Fibroblast of pulmonary artery (primary cell): Measurements from ENCODE around the gene BTG4.

Source experiments
- DNase-seq: peaks from one replicate; pipeline ENCODE4 v3.0.0-alpha.2; 2010; ENCODE audit warnings: low read depth
- H3K4me3 ChIP-seq: replicated peaks from 2 replicates; pipeline ENCODE4 v1.5.1; 2011; ENCODE audit warnings: low read depth, mild to moderate bottlenecking, control low read depth, low read length, moderate library complexity
- CTCF ChIP-seq: IDR thresholded peaks from 2 replicates; pipeline ENCODE4 v1.5.1; 2011; ENCODE audit warnings: mild to moderate bottlenecking, control low read depth, low read length, inconsistent platforms; ENCODE audit errors: missing control alignments

The BTG4 gene

DNA sequence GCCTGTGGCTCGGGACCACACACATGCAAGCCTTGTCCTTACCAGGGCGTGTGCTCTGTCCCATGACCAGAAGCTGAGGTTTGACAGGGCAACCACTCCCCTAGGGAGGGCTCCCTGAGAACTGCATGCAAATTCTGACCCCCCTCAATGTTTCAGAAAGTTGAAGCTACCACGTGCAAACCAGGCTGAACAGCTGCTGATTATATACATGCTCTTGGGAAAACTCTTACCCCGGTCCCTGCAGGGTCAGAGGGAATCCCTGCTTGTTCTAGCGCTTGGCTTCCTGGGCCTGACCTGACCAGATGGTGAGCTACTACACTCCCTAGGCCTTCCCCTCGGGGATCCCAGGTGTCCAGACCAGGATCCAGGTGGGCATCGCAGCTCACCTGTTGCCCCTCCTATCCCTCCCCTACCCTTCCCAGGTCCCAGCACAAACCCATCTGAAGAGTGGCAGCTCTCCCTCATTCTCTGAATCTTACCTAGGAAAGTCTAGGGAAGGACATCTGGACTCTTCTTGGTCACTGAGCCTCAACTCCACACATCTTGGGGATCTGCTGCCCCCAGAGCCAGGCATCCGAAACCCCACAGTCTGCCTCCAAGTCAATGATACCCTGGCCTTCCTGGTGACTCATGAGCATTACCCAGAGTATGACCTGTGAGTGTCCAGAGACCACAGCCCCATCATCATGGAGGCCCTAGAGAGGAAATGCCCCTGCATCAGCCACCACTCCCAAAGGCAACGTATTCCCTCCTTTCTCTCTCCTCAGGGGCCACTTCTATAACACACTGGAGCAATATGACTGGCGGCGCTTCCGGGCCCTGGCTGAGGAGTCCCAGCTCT lies 61.5 kb downstream of the BTG4 start:
- H3K4me3 ChIP-seq: no peak overlapping the region
- TF ChIP-seq CTCF: no peak
- no peak for DNase-seq

- DNase-seq: no peak
- no peak for TF ChIP-seq CTCF
- no peak overlapping the region for H3K4me3 ChIP-seq
These were observed 62.3 kb downstream of the BTG4 start for GRCh38 chr11:111449696-111450479.

DNA sequence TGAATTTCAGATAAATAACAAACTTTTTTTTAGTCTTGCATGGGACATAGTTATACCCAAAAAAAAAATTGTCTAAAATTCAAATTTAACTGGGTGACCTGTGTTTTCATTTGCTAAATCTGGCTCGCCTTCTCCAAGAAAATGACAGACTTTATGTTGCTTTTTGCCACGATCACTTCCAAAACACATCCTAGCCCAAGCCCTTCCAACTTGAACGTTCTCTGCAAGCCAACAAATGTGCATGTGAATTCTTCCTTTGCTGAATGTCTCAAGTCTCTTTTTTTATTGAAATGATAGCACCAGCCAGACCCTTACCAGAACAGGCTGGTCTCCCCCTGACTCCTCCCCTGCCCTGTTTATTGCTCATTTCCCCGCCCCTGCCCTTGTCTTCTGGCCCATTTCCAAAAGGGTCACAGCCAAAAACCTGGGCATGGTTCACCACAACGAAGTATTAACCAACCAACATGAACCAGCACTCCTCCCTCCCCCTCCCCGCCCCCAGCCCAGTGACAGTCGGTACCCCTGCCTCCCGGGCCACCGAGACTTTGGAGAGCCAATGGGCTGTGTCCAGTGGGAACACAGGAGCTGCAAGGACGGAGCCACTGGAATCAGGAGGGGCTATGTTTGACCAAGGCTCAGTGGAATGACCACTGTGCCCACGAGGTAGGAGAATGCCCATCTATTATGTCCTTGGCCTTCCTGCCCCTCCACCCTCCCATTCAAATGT lies 63.2 kb downstream of the BTG4 start:
- no peak overlapping the region for H3K4me3 ChIP-seq
- TF ChIP-seq CTCF: no peak
- DNase-seq: no peak

GRCh38 chr11:111448414-111448813 lies 63.8 kb downstream of the BTG4 start:
- H3K4me3 ChIP-seq: no peak overlapping the region
- no peak for TF ChIP-seq CTCF
- DNase-seq: no peak

GRCh38 chr11:111447931-111448330 lies 64.3 kb downstream of the BTG4 start:
- DNase-seq: no peak
- TF ChIP-seq CTCF: no peak
- H3K4me3 ChIP-seq: no peak overlapping the region

GRCh38 chr11:111447112-111447471 lies 65.1 kb downstream of the BTG4 start:
- TF ChIP-seq CTCF: no peak
- H3K4me3 ChIP-seq: no peak overlapping the region
- DNase-seq: no peak
